HuH-7.5 (cell line): ENCODE data around the gene CDKN1C.

Experiments
- DNase-seq: peaks from one replicate; pipeline ENCODE4 v3.0.0; 2011; ENCODE audit warnings: low spot score

The CDKN1C gene

GRCh38 chr11:2890466-2891294 is 5.1 kb upstream of the CDKN1C start:
- no peak for DNase-seq

DNA sequence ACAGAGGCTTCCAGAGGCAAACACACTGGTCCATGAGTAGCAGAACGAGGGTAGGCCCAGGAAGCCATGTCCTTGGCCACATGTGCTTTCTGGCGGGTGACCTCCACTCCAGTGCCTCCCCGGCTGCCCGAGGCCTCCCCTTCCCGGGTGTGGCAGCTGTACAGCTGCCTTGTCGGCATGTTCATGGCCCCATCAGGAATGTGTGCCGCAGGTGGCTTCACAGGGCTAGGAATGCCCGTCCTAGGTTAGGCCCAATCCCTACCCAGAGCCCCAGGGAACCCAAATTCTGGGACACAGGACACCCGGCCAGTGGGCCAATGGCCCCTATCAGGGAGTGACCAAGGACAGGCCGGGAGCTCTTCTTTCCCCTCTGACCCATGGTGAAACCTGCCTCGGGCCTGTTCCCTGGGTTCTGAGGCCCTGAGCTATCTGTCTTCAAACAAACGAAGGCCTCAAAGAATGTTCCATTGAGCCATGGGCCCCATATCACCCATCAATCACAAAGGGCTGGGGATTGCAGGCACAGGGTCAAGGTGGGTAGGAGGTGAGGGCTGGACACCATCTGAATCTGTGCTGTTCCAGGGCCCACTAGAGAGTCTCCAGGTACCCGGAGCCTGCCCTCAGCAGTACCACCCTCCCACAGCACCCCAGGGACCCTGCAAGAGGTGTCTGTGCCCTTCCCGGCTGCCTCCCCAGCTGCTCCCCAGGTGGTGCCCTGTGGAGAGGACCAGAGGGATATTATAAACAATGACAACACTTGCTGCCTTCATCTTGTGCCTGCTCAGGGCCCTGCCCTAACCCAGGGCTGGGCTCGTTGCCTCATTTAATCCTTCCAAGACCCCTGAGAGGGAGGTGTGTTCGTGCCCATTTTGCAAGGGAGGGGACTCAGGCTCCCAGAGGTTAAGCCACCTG is 4.0 kb upstream of the CDKN1C start:
- DNase-seq, result no peak

DNA sequence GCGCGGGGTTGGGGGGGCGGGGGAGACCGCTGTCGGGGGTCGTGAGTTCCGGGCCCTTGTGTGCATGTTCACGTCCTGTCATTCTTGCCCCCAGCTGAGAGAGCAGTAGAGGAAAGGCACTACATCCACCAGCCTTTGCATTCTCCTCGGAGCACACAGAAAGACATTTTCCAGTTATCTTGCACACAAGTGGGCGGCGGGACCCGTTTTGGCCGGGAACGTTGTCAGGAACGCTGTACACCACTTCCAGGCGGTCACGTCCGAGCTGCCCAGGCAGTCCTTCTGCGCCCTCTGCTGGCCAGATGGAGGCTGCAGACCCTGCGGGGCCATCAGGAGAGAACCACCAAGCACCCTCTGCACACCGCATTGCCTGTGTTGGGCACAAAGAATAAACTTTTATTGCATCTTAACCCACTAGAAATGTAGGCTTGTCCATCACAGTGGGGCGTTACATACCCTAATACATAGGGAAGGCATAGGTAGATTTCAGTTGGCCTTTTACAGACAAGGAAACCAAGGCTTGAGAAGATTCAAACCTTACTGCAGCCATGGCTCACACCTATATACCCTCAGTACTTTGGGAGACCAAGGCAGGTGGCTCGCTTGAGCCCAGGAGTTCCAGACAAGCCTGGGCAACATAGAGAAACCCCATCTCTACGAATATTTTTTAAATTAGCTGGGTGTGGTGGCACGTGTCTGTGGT is 2.8 kb upstream of the CDKN1C start:
- peak; percentile 92 for DNase-seq

- DNase-seq, result no peak
These were observed 2.1 kb upstream of the CDKN1C start for GRCh38 chr11:2887515-2888195.

- DNase-seq, result no peak
These were observed 1.4 kb upstream of the CDKN1C start for GRCh38 chr11:2886936-2887335.

- DNase-seq, result no peak
These were observed 768 bp upstream of the CDKN1C start for GRCh38 chr11:2886191-2886894.

- peak; percentile 88 for DNase-seq
These were observed 428 bp downstream of the CDKN1C start for GRCh38 chr11:2885017-2885677.

GRCh38 chr11:2883979-2884815 is 1.4 kb downstream of the CDKN1C start:
- DNase-seq, result peak; percentile 75

DNA sequence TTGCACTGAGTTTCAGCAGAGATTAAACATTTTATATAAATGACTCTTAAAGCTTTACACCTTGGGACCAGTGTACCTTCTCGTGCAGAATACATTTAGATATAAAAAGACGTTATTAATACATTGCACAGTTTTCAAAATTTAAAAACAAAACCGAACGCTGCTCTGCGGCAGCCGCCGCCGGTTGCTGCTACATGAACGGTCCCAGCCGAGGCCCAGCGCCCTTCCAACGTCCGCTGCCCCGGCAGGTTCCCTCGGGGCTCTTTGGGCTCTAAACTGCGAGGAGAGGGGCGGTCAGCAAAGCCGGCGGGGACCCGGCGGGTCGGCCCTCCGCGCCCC is 2.0 kb downstream of the CDKN1C start:
- DNase-seq, result no peak

- DNase-seq, result no peak
These were observed 3.0 kb downstream of the CDKN1C start for GRCh38 chr11:2882396-2883110.

DNA sequence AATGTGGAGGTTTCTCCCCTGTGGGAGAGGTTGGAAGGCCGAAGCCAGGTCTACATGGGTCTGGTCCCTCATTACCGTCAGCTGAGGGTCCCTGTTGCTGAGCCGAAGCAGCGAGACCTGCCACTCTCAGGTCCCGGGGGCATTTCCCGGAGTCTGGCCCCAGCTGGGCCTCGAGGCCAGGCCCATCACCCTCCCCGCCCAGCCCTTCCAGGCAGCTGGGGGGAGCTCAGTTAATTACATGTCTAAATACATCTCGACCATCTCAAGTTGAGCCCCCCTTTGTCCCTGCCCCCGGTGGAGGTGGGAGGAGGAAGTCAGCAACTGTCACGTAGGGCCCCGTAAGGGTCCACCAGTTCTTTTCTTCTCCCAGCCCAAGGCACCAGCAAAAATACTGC is 3.6 kb downstream of the CDKN1C start:
- DNase-seq, result no peak

GRCh38 chr11:2881076-2881980 is 4.2 kb downstream of the CDKN1C start:
- no peak for DNase-seq

DNA sequence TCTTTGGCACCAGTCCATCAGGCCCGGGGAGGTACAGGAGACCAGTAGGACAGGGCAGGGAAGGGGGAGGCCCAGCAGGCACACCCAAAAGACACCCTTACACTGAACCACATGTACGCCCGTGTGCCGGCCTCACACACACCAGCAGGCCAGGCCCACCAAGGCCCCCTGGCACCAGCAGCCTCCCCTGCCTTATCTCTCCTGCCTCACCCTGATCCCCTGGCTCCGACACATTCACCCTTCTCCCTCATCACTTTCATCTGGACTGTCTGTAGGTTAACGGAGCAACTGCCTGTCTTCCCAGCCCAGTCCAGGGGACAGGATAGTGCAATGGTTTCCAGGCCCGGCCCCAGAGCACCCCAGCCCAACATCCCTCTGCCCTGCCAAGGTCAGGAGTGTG is 4.9 kb downstream of the CDKN1C start:
- DNase-seq, result no peak

GRCh38 chr11:2878782-2879181 is 6.8 kb downstream of the CDKN1C start:
- no peak for DNase-seq

DNA sequence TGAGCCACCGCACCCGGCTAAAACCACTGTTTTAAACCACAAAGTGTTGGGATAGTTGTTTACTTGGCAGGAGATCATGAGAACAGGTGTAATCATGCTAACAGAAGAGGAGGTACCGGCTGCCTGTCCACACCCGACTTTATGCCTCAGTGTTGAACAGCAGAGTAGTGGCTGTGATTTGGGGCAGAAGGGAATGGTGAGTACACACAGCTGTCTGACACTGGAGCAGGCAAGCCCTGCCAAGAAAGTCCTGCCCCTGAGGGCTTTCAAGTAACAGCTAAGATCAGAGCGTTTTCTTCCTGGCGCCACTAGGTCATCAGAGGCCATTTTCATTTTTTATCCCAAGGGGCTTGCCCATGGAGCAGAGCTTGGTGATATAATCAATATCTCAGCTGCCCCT is 8.1 kb downstream of the CDKN1C start:
- DNase-seq, result no peak

DNA sequence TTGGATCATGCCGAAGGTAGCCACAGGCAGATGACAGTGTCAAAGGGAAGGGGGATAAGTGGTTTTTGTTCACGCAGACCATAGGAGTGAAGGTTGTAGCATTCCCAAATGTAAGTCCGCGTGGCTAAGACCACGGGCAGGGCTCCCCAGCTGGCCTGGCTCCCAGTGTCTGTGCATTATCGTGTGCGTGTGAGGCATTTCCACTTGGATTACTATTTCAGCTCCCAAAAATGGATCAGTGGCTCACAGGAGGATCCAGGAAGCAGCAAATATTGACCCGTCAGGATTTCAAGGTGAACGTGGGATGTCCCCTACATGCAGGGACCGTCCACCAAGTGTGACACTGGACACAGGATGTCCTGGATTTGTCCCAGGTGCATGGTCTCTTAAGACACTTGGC is 10.6 kb downstream of the CDKN1C start:
- DNase-seq, result no peak

DNA sequence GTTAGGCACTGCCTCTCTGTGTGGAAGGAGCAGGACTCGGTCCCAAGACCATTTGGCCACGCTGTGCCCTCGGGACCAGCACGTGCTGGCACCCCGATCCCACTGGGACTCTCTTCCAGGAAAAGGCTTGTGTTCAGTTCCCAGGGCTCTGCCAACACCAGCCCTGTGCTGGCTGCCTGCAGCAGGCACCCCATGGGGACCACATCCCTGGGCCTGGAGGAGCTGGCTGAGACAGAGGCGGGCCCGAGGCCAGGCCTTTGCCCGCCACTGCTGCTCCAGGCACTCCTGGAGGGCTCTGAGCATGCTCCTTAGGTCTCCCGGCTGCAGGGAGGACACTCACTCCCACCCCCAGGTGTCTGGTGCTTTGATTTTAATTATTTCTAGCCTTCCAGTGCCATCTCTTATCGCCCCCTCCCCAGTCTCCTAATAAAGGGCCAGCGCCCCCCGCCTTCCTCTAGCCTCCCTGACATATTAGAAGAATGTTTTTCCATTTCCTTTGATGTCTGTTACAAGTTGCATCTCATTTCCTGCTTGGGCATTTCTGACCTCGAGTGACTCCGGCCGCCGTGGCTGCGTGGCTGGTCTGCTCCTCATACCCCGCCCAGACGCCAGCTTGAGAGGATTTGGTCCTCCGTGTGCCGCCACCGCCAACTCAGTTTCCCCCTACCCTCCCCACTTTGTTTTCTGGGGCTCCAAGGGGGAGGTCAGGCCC is 14.4 kb downstream of the CDKN1C start:
- no peak for DNase-seq

GRCh38 chr11:2870460-2870859 is 15.1 kb downstream of the CDKN1C start:
- DNase-seq, result no peak
